K562 (cell line): Measurements from ENCODE around the gene NDUFS5. TPM values are rescaled to one million over a fixed set of nuclear protein-coding genes. Genes with fewer than 3 reads are reported as not detected.
"Not testable (repeated sequence)": the region's sequence is repeated elsewhere in the genome, so short reads cannot be mapped to it uniquely, and the experiment has no call there.

Experiments
- ATAC-seq: fragments of 200-7000 bp; cut with Tn5 transposase; 3 replicates; pipeline ENCODE4 v1.9.1; 2020; ENCODE audit warnings: moderate library complexity
- BruUV-seq: library from RNA; stranded (reverse); fragments of 400-500 nt; replicated peaks from 2 replicates; lab custom pipeline; 2021; lab: Mats Ljungman, UMichigan
- CTCF ChIA-PET: fragments of 300-600 bp; formaldehyde crosslinking; extraction: SDS; loops from one replicate; lab custom pipeline; 2021; ENCODE audit warnings: low intra/inter-chr PET ratio; lab: Yijun Ruan, JAX
- POLR2A ChIA-PET: fragments of 300-600, 350-650 bp; sonication (Branson Sonifier 250); formaldehyde crosslinking; extraction: SDS; loops from one replicate; lab custom pipeline; 2021; ENCODE audit warnings: antibody characterized with exemption, inconsistent platforms; lab: Yijun Ruan, JAX
- DNase-seq, 4 experiments: peaks; one replicate each; pipeline versions ENCODE4 v3.0.0 to v3.0.0-alpha.2; 2011 to 2018; ENCODE audit warnings: low spot score in 3 of 4, mixed read lengths in 3 of 4; ENCODE audit errors: extremely low read depth in 1 of 4
- FAIRE-seq: peaks from 2 replicates; lab custom pipeline; 2011; peaks lifted over from hg19 to GRCh38; lab: Jason Lieb, UNC
- H2AFZ ChIP-seq: 2 replicates; pipeline ENCODE4 v1.6.0; 2011; ENCODE audit warnings: low read depth, low read length, control low read depth, inconsistent platforms
- H3K27ac ChIP-seq: fragments of 200-600 bp; 3 replicates; pipeline ENCODE4 v1.8.0; 2011; ENCODE audit warnings: low read depth, mild to moderate bottlenecking, control low read depth, inconsistent platforms, low read length, moderate library complexity, mixed read lengths; ENCODE audit errors: extremely low read depth
- H3K27me3 ChIP-seq, 2 experiments: fragments of 300-600 bp in 1 of 2; 2 replicates in 1 of 2; 3 replicates in 1 of 2; pipeline versions ENCODE4 v1.6.0 to v1.8.0; 2011; ENCODE audit warnings: inconsistent platforms in 2 of 2, low read length in 2 of 2, mild to moderate bottlenecking in 1 of 2, mixed read lengths in 1 of 2, moderate library complexity in 1 of 2; ENCODE audit not compliant: control insufficient read depth in 2 of 2, insufficient read depth in 2 of 2
- H3K36me3 ChIP-seq: fragments of 300-600 bp; 3 replicates; pipeline ENCODE4 v1.8.0; 2011; ENCODE audit warnings: mild to moderate bottlenecking, low read length, inconsistent platforms; ENCODE audit not compliant: control insufficient read depth, insufficient read depth
- H3K4me1 ChIP-seq, 2 experiments: fragments of 200-600 bp in 1 of 2; replicated peaks in 1 of 2; 2 replicates in 1 of 2; 3 replicates in 1 of 2; pipeline versions ENCODE4 v1.5.1 to v1.8.0; 2011; ENCODE audit warnings: inconsistent platforms in 2 of 2, low read length in 2 of 2, mild to moderate bottlenecking in 1 of 2, mixed read lengths in 1 of 2, moderate library complexity in 1 of 2; ENCODE audit not compliant: control insufficient read depth in 2 of 2, insufficient read depth in 2 of 2
- H3K4me2 ChIP-seq: 2 replicates; pipeline ENCODE4 v1.6.1; 2011; ENCODE audit warnings: low read length, control low read depth, inconsistent platforms, mixed read lengths; ENCODE audit not compliant: insufficient read depth
- H3K4me3 ChIP-seq: fragments of 200-600 bp; sonication (generic), shearing (Covaris generic); 2 replicates; pipeline ENCODE4 v1.5.1; 2016; ENCODE audit warnings: control low read depth, inconsistent platforms
- H3K79me2 ChIP-seq: fragments of 200-600 bp; 3 replicates; pipeline ENCODE4 v1.8.0; 2011; ENCODE audit warnings: low read length, inconsistent platforms; ENCODE audit not compliant: control insufficient read depth, insufficient read depth
- H3K9ac ChIP-seq, 2 experiments: 2 replicates each; pipeline versions ENCODE4 v1.6.0 to v1.6.1; 2011; ENCODE audit warnings: low read depth in 2 of 2, low read length in 2 of 2, control low read depth in 1 of 2, inconsistent platforms in 1 of 2, mild to moderate bottlenecking in 1 of 2, mixed read lengths in 1 of 2; ENCODE audit not compliant: insufficient read depth in 1 of 2
- H3K9me1 ChIP-seq: one replicate; pipeline ENCODE4 v1.6.0; 2011; ENCODE audit warnings: inconsistent platforms, mild to moderate bottlenecking, low read length, moderate library complexity; ENCODE audit not compliant: control insufficient read depth, insufficient read depth
- H3K9me3 ChIP-seq: replicated peaks from 2 replicates; pipeline ENCODE4 v1.5.1; 2011; ENCODE audit warnings: low read depth, low read length, inconsistent platforms; ENCODE audit not compliant: control insufficient read depth, insufficient read depth
- H4K20me1 ChIP-seq: replicated peaks from 2 replicates; pipeline ENCODE4 v1.6.1; 2011; ENCODE audit warnings: low read length, inconsistent platforms, mixed read lengths; ENCODE audit not compliant: control insufficient read depth, insufficient read depth
- MEIS2 ChIP-seq: fragments of 450-650 bp; IDR thresholded peaks from 2 replicates; pipeline ENCODE4 v1.6.1; 2014; ENCODE audit warnings: mild to moderate bottlenecking; ENCODE audit not compliant: partially characterized antibody
- PBX2 ChIP-seq, 2 experiments: IDR thresholded peaks in 1 of 2; conservative IDR thresholded peaks in 1 of 2; 2 replicates each; pipeline ENCODE4 v1.6.1; 2016; ENCODE audit warnings: low read depth in 2 of 2, mild to moderate bottlenecking in 1 of 2, missing compliant biosample characterization in 1 of 2, missing genetic modification characterization in 1 of 2, moderate library complexity in 1 of 2
- PKNOX1 ChIP-seq: fragments of 450-650 bp; IDR thresholded peaks from 2 replicates; pipeline ENCODE4 v1.6.1; 2016
- ZNF384 ChIP-seq: IDR thresholded peaks from 2 replicates; pipeline ENCODE4 v1.6.1; 2012; ENCODE audit warnings: low read depth, low read length, improper control_type of control experiment
- WGBS: fragments of 100-300 bp; shearing (Covaris generic); methylation state at CpG from one replicate; pipeline ENCODE4 v1.1.6; 2016; ENCODE audit warnings: low coverage, mixed read lengths; ENCODE audit not compliant: insufficient coverage; ENCODE audit errors: missing lambda C conversion rate; 5-methylcytosine and 5-hydroxymethylcytosine counted together
- in situ Hi-C: fragments of 300-500 bp; cut with MboI; formaldehyde crosslinking; loops from 4 replicates; pipeline ENCODE4 v1.15.0; 2018; ENCODE audit warnings: inconsistent platforms, mixed read lengths
- intact Hi-C: fragments of 100-400 bp; cut with micrococcal nuclease; formaldehyde crosslinking; loops from 2 replicates; pipeline ENCODE4 v1.14.2; 2022
- polyA plus RNA-seq, 8 experiments: library from polyadenylated mRNA; depleted of rRNA in 4 of 8; stranded (reverse) in 5 of 8; unstranded in 3 of 8; fragments of >200 nt; fragmentation: Nextera tagmentation in 2 of 8; fragmentation: Illumina TruSeq in 1 of 8; extraction: Ambion mirVana in 2 of 8; extraction: Trizol in 1 of 8; gene quantifications; 2 replicates each; pipeline versions ENCODE4 v1.2.1 to v1.2.3, GENCODE V29; 2011 to 2014; ENCODE audit warnings: inconsistent platforms in 1 of 8, missing spikeins in 1 of 8
- total RNA-seq, 7 experiments: library from RNA; depleted of rRNA in 6 of 7; stranded (reverse); fragments of >200 nt in 6 of 7; fragmentation: Illumina TruSeq in 2 of 7; extraction: Trizol in 2 of 7; gene quantifications; 2 replicates each; pipeline versions ENCODE4 v1.2.1 to v1.2.3, GENCODE V29; 2011 to 2021; ENCODE audit warnings: low replicate concordance in 1 of 7

Gene NDUFS5
- total and polyA plus RNA-seq, 9 of the 15 experiments (the other 6 are each of a cell fraction or from before 2014, with no cell fraction given) = 499 to 2,737 (median 1,281) TPM

- H4K20me1 ChIP-seq; ATAC-seq; H3K4me3 ChIP-seq; FAIRE-seq; H3K9ac ChIP-seq; H3K79me2 ChIP-seq; H3K36me3 ChIP-seq; H3K27ac ChIP-seq; intact Hi-C loops; CTCF ChIA-PET; H2AFZ ChIP-seq; H3K27me3 ChIP-seq; POLR2A ChIA-PET; H3K4me1 ChIP-seq; H3K4me2 ChIP-seq; in situ Hi-C loops; BruUV-seq; H3K9me3 ChIP-seq; H3K9me1 ChIP-seq; DNase-seq; TF ChIP-seq PBX2 (CRISPR knock-in tag; IDR thresholded peaks at IDR 0.05; ENCODE audit: low read depth): not testable (repeated sequence)
- peak; percentile 57; the same call in 1 of the 2 replicates for TF ChIP-seq PBX2 (tag; conservative IDR thresholded peaks at IDR 0.05; ENCODE audit: low read depth)
- 0 out of 2 replicates have a peak, but pooled peaks have one; percentile 28 for TF ChIP-seq ZNF384
- peak; percentile 74 for TF ChIP-seq MEIS2
- TF ChIP-seq PKNOX1 = peak; percentile 45; the same call in 1 of the 2 replicates
- WGBS = 0% methylated on average over 1 of the region's 1 CpG
These were observed 46.8 kb upstream of the NDUFS5 start for GRCh38 chr1:38979380-38979779.
